Measurements from ENCODE around the gene AUNIP.
"Not testable (repeated sequence)": the region's sequence is repeated elsewhere in the genome, so short reads cannot be mapped to it uniquely, and the experiment has no call there.

The AUNIP gene

GRCh38 chr1:25848531-25848930 lies 10.7 kb downstream of the AUNIP start:
- no peak for TF ChIP-seq CTCF (conservative IDR thresholded peaks at IDR 0.05)

GRCh38 chr1:25847929-25848328 lies 11.3 kb downstream of the AUNIP start:
- TF ChIP-seq CTCF (conservative IDR thresholded peaks at IDR 0.05), result no peak
- no peak overlapping the region for H3K27ac ChIP-seq

More at GRCh38 chr1:25848531-25848930, 10.7 kb downstream of the AUNIP start:
- no peak overlapping the region for H3K27ac ChIP-seq

GRCh38 chr1:25845664-25846063 lies 13.6 kb downstream of the AUNIP start:
- no peak for TF ChIP-seq CTCF (conservative IDR thresholded peaks at IDR 0.05)
- no peak overlapping the region for H3K27ac ChIP-seq

- H3K27ac ChIP-seq, result no peak overlapping the region
- TF ChIP-seq CTCF (conservative IDR thresholded peaks at IDR 0.05), result no peak
Observed at GRCh38 chr1:25844536-25845337, 14.5 kb downstream of the AUNIP start.

- H3K27ac ChIP-seq, result no peak overlapping the region
- TF ChIP-seq CTCF (conservative IDR thresholded peaks at IDR 0.05), result no peak
Observed at GRCh38 chr1:25843483-25843882, 15.8 kb downstream of the AUNIP start.

- H3K27ac ChIP-seq, result not testable (repeated sequence)
Observed at GRCh38 chr1:25839808-25840207, 19.4 kb downstream of the AUNIP start.

GRCh38 chr1:25837262-25837875 lies 21.9 kb downstream of the AUNIP start:
- peak overlapping the region; percentile 57 for H3K27ac ChIP-seq
- peak; percentile 82 for TF ChIP-seq CTCF (conservative IDR thresholded peaks at IDR 0.05)

GRCh38 chr1:25836695-25837094 lies 22.6 kb downstream of the AUNIP start:
- H3K27ac ChIP-seq, result peak overlapping the region; percentile 57
- TF ChIP-seq CTCF (conservative IDR thresholded peaks at IDR 0.05), result no peak
